ENCODE data around the gene SLF2.

DNA sequence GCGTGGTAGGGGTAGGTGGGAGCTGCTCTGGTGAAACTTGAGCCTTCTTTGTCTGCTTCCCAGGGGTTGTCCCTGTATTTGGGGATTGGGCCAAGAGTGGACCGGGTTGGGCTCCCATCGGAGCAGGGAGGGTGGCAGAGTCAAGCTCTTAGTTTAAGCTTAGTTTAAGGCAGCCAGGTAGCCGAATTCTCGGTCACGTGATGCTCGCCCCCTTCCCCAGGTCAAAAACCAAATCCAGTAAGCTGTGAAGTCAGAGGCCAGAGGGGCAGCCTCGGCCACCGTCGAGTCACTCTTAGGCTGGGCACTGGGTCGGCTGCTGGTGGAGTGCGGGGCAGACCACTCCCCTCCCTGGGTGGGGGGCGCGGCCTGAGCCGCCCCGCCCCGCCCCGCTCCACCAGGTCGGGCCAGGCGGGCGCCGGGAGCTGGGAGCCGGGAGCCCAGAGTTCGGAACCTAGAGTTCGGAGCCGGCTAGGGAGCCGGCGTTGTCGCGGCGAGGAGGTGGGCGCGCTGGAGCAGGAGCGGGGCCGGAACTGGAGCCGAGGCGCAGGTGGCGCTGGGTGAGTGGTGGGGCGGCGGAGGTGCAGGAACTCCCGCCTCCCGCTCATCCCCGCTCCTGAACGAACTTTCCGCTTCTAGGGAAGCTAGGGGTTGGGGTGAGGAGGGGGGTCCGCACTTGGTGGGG, 84.1 kb downstream of the SLF2 start:
- TF ChIP-seq POLR2AphosphoS5 (IDR thresholded peaks at IDR 0.05) (peak in 2 of 3 donors; percentile 3 to 54), POLR2A (IDR thresholded peaks at IDR 0.05) (no peak), CTCF (IDR thresholded peaks at IDR 0.05 in 8 of 11, conservative IDR thresholded peaks at IDR 0.05 in 3 of 11) (peak in 1 of 11 experiments; percentile 7)
